ENCODE data around the gene MOSPD3. TPM values are rescaled to one million over a fixed set of nuclear protein-coding genes. Genes with fewer than 3 reads are reported as not detected.

Gene MOSPD3
- polyA plus RNA-seq, 1 donor (not counting 4 experiments of a cell fraction or from before 2014, with no cell fraction given), result 5.5 TPM

DNA sequence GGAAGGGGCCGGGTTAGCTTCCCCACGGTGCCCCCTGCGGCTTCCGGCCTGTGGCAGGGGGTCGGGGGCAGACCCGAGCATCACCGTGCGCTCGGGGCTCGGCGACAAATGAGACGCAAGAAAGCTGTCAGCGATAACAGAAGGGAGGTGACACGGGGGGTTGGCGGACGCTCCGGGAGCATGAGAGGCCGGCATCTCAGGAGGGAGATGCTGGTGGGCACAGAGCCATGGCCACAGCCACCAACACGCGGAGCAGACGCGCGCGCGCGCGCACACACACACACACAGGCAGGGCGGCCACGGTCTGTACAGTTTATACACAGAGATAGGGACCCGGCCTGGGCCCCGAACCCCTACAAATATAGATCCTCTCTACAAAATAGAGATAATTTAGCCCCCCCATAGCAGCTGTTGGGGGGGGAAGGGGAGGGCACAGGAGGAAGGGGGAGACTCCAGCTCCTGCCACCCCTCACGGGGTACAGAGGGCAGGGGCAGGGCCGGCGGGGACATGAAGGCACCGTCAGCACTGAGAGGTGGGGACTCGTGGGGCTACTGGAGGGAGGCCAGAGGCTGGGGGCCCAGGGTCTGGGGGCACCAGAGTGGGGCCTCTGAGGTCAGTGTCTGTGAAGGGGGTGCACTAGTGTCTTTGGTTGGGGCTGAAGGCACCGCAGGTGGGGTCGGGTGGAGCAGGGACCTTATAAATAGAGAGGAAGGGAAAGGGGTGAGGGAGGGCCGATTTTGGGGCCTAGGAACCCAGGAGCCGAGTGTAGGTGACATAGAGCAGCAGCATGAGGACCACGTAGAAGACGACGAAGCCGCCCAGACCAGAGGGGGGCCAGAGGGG lies 37.8 kb upstream of the MOSPD3 start:
- Histone ChIP-seq H3K9me3 (ENCODE audit: control insufficient read depth, low read depth, low read length) (no peaks in the 10 kb centered on the region), H3K27ac (ENCODE audit: control insufficient read depth, insufficient read depth, low read length) (no peak overlapping the region), H3K4me3 (ENCODE audit: control insufficient read depth in 2 of 3, extremely low read depth in 1 of 3, insufficient read depth in 2 of 3, low read depth in 1 of 3, low read length in 3 of 3) (no peak overlapping the region), H3K27me3 (ENCODE audit: control insufficient read depth, extremely low read depth, insufficient read depth, low read length) (peaks cover 18% of the 10 kb centered on the region), H3K79me2 (ENCODE audit: control insufficient read depth, insufficient read depth, low read length) (no peaks in the 10 kb centered on the region), H4K20me1 (ENCODE audit: control insufficient read depth, extremely low read depth, insufficient read depth, low read length) (no peaks in the 10 kb centered on the region), H3K4me2 (ENCODE audit: control insufficient read depth, extremely low read depth, insufficient read depth, low read depth, low read length) (no peak overlapping the region), H3K9ac (ENCODE audit: control insufficient read depth, extremely low read depth, insufficient read depth, low read length) (no peak overlapping the region), H3K9me1 (ENCODE audit: control insufficient read depth, extremely low read depth, insufficient read depth, low read length) (no peaks in the 10 kb centered on the region), H2AFZ (ENCODE audit: control insufficient read depth, low read length) (no peak overlapping the region), H3K36me3 (ENCODE audit: control insufficient read depth in 2 of 2, extremely low read depth in 1 of 2, insufficient read depth in 2 of 2, low read length in 2 of 2) (peaks cover 0 to 27% of the 10 kb centered on the region in 2 experiments), H3K4me1 (ENCODE audit: control insufficient read depth, extremely low read depth, insufficient read depth, low read length) (peaks cover 3% of the 10 kb centered on the region)
- FAIRE-seq, result no peak
- TF ChIP-seq, protein P1, sequence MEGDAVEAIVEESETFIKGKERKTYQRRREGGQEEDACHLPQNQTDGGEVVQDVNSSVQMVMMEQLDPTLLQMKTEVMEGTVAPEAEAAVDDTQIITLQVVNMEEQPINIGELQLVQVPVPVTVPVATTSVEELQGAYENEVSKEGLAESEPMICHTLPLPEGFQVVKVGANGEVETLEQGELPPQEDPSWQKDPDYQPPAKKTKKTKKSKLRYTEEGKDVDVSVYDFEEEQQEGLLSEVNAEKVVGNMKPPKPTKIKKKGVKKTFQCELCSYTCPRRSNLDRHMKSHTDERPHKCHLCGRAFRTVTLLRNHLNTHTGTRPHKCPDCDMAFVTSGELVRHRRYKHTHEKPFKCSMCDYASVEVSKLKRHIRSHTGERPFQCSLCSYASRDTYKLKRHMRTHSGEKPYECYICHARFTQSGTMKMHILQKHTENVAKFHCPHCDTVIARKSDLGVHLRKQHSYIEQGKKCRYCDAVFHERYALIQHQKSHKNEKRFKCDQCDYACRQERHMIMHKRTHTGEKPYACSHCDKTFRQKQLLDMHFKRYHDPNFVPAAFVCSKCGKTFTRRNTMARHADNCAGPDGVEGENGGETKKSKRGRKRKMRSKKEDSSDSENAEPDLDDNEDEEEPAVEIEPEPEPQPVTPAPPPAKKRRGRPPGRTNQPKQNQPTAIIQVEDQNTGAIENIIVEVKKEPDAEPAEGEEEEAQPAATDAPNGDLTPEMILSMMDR (optimal IDR thresholded peaks at IDR 0.05 in 1 of 3, IDR thresholded peaks at IDR 0.05 in 1 of 3, conservative IDR thresholded peaks at IDR 0.05 in 1 of 3; ENCODE audit: extremely low read depth in 1 of 3, insufficient read depth in 2 of 3, low read length in 3 of 3), result no peak
- TF ChIP-seq EZH2 (IDR thresholded peaks at IDR 0.05; ENCODE audit: low read length), result no peak
- dilution Hi-C loops (cut with MboI; ENCODE audit: extremely low pct_ligation_motif_present, low sequenced_read_pairs), result no loop called here
- DNase-seq (ENCODE audit: low read depth, low spot score), result no peak

DNA sequence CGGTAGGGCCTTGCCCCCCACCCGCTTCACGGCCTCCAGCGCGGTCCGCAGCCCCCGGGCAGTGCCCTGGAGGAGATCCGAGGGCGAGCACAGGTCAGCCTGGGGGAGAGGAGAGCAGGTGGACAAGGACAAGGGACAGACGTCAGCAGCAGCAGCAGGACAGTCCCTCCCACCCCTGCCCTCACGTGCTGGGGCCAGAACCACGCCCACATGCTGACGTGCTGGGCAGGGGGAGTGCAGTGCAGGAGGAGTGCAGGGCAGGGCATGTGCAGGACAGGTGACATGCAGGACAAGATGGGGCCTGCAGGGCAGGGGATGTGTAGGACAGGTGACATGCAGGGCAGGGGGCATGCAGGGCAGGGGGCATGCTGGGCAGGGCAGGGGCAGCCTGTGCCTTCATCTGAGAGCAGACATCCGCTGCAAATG lies 37.1 kb upstream of the MOSPD3 start:
- TF ChIP-seq EZH2 (IDR thresholded peaks at IDR 0.05; ENCODE audit: low read length), result no peak
- TF ChIP-seq, protein P1 (optimal IDR thresholded peaks at IDR 0.05 in 1 of 3, IDR thresholded peaks at IDR 0.05 in 1 of 3, conservative IDR thresholded peaks at IDR 0.05 in 1 of 3; ENCODE audit: extremely low read depth in 1 of 3, insufficient read depth in 2 of 3, low read length in 3 of 3), result no peak
- no peak overlapping the region for H3K27ac ChIP-seq (ENCODE audit: control insufficient read depth, insufficient read depth, low read length)
- FAIRE-seq (no peak), DNase-seq (ENCODE audit: low read depth, low spot score) (no peak)
- peaks cover 0 to 30% of the 10 kb centered on the region in 2 experiments for H3K36me3 ChIP-seq (ENCODE audit: control insufficient read depth in 2 of 2, extremely low read depth in 1 of 2, insufficient read depth in 2 of 2, low read length in 2 of 2)
- no peak overlapping the region for H3K4me3 ChIP-seq (ENCODE audit: control insufficient read depth in 2 of 3, extremely low read depth in 1 of 3, insufficient read depth in 2 of 3, low read depth in 1 of 3, low read length in 3 of 3)
- peaks cover 3% of the 10 kb centered on the region for H3K4me1 ChIP-seq (ENCODE audit: control insufficient read depth, extremely low read depth, insufficient read depth, low read length)
- no peaks in the 10 kb centered on the region for H3K9me1 ChIP-seq (ENCODE audit: control insufficient read depth, extremely low read depth, insufficient read depth, low read length)
- H3K27me3 ChIP-seq (ENCODE audit: control insufficient read depth, extremely low read depth, insufficient read depth, low read length), result peaks cover 12% of the 10 kb centered on the region
- dilution Hi-C loops (cut with MboI; ENCODE audit: extremely low pct_ligation_motif_present, low sequenced_read_pairs), result no loop called here
- no peak overlapping the region for H3K4me2 ChIP-seq (ENCODE audit: control insufficient read depth, extremely low read depth, insufficient read depth, low read depth, low read length)
- H3K9me3 ChIP-seq (ENCODE audit: control insufficient read depth, low read depth, low read length), result no peaks in the 10 kb centered on the region
- no peak overlapping the region for H2AFZ ChIP-seq (ENCODE audit: control insufficient read depth, low read length)
- H3K79me2 ChIP-seq (ENCODE audit: control insufficient read depth, insufficient read depth, low read length), result no peaks in the 10 kb centered on the region
- no peaks in the 10 kb centered on the region for H4K20me1 ChIP-seq (ENCODE audit: control insufficient read depth, extremely low read depth, insufficient read depth, low read length)
- H3K9ac ChIP-seq (ENCODE audit: control insufficient read depth, extremely low read depth, insufficient read depth, low read length), result no peak overlapping the region
